Non-pigmented ciliary epithelial cell (primary cell): Measurements from ENCODE around the gene RAB3GAP2.
"Not testable (repeated sequence)": the region's sequence is repeated elsewhere in the genome, so short reads cannot be mapped to it uniquely, and the experiment has no call there.

Experiments
- DNase-seq: peaks from one replicate; pipeline ENCODE4 v3.0.0-alpha.2; 2010; ENCODE audit warnings: low read depth

RAB3GAP2 gene

DNA sequence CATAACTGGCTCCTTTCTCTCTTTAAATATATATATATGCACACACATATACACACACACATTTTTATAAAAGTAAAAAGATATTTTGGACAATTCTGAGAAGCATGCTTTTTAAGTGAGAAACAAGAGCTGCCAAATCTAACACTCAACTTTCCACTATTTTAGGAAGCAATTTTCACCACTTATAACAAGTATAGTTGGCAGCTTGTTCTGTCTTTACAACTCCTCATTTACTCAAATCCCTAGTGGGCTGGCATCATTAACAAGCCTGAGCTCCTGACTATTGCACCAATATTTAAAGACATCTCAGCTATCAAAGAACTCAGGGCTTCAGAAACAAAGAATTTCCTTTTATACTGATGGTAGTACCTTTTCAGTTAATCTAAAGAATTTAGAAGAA is 76.6 kb downstream of the RAB3GAP2 start:
- DNase-seq, result no peak

DNA sequence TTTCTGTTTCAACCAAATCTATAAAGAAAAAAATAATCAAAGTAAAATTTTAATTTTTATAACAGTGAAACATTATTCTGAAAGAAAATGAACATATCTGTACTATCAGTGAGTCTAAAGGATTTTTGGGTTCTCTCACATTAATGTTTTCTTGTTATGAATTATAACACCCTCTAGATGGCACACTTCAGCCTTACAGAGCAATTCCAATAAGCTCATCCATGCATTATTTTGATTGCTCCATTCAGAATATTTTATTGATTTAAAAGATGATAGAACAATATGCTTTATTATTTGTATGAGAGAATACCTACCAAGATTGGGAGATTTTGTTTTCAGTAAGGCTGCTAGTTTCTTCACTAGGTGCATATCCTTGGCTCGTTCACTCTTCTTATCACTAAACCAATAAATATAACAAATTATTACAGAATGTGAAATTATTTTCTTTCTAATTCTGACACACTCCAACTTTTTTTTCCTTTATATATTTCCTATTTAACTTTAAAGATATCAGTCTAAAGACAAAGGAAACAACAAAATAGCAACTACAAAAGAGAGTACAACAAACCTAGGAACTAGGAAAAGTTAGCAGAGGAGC is 82.4 kb downstream of the RAB3GAP2 start:
- no peak for DNase-seq

GRCh38 chr1:220188538-220188937 is 83.7 kb downstream of the RAB3GAP2 start:
- DNase-seq, result no peak

GRCh38 chr1:220186752-220187151 is 85.5 kb downstream of the RAB3GAP2 start:
- DNase-seq, result no peak

DNA sequence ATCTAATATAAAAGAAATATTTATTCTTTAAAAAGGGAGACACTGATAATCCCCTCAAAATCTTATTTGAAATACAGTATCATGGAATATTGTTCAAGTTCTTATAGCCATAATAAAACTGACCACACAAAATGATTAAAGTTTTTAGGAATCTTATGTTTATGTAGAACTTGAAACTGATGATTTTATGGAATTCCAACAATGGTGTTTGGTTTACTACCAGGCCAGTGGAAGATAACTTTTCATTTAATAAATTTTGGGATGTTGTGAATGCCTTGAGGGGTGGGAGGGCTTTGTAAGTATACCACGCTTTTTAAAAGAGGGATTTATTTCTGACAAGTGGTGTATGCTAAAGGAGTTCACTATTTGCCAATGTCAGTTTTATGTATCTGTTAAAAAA is 87.7 kb downstream of the RAB3GAP2 start:
- DNase-seq, result no peak

- DNase-seq, result no peak
Measured at GRCh38 chr1:220182656-220183055, 89.6 kb downstream of the RAB3GAP2 start.

DNA sequence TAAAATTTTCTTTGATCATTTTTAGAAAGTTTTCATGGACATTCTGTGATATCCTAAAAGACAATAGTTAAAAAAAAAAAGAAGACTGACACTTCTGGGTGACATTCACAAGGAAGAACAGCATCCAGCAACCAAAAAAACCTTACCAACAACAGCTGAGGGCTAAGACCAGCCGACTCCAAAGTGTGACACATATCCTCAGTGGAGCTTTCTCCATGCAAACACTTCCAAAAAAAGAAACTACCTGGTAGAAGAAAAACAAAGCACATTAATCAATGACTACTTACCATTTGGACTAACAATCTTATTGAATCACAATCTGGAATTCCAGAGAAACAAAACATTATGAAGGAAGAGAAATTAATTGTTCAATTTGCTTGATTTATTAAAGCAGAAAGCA is 90.1 kb downstream of the RAB3GAP2 start:
- no peak for DNase-seq

DNA sequence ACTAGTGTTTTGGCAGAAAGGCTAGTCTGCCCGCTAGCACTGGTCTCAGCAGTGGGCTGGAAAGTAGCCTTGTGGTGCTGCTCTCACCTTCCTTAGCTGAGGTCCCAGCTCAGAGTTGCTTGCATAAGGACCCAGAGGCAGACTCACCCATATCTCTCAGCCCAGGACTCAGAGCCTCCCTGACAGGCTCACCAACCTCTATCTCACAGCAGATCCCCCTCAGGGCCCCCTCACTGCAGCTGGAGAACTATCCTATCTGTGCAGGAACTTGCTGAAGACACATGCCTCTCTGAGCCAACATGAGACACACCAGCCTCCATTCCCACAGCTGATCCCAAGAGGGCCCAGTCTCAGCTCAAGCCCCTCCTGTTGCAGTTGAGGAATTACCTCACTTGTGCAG is 95.7 kb downstream of the RAB3GAP2 start:
- DNase-seq, result no peak

GRCh38 chr1:220170836-220171526 is 101.3 kb downstream of the RAB3GAP2 start:
- no peak for DNase-seq

DNA sequence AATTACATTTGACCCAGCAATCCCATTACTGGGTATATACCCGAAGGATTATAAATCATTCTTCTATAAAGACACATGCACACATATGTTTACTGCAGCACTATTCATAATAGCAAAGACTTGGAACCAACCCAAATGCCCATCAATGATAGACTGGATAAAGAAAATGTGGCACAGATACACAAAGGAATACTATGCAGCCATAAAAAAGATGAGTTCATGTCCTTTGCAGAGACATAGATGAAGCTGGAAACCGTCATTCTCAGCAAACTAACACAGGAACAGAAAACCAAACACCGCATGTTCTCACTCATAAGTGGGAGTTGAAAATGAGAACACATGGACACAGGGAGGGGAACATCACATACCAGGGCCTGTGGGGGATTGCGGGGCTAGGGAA is 102.4 kb downstream of the RAB3GAP2 start:
- not testable (repeated sequence) for DNase-seq

- DNase-seq, result no peak
Measured at GRCh38 chr1:220166853-220167252, 105.4 kb downstream of the RAB3GAP2 start.

DNA sequence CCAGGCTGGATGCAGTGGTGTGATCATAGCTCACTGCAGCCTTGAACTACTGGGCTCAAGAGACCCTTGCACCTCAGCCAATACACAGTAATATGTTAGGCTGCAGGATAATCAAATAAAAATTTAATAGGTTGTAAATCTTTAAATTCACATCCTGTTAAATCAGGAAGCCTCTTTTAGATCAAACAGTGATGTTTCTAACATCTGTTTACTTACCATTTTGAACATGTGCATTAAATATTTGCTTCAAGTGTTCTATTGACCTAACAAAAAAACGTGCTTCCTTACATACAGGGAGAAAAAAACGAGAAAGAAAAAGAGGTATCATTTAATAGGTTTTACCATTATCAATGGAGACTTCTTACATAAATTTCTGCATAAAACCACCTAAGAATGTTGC is 107.7 kb downstream of the RAB3GAP2 start:
- no peak for DNase-seq

- no peak for DNase-seq
Measured at GRCh38 chr1:220164116-220164515, 108.1 kb downstream of the RAB3GAP2 start.

DNA sequence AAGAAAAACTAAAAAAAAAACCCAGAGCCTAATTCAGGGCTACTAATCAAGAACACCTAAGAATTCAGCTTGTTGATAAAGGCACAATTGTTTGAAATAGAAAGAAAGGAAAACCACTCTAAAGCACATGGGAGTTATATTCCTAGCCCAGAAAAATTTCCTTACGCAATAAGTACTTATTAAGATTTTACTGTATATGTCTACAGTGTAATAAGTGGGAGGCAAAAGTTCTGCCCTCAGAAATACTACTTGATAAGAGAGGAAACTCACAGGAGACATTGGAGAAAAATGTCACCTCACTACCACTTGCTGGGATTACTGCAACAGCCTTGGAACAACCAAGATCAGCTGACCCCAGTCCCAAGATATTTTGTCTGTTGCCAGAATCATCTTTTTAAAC is 112.2 kb downstream of the RAB3GAP2 start:
- DNase-seq, result no peak

GRCh38 chr1:220159041-220159440 is 113.2 kb downstream of the RAB3GAP2 start:
- DNase-seq, result no peak

DNA sequence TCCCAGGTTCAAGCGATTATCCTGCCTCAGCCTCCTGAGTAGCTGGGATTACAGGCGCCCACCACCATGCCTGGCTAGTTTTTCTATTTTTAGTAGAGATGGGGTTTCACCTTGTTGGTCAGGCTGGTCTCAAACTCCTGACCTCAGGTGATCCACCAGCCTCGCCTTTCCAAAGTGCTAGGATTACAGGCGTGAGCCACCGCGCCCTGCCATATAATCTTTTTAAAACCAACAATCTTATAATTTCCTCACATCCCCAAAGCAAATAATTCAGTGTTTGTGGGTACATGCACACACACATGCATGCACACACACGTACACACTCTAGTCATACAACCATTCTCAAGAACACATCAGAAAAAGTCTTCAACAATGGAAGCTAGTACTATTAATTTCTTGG is 113.7 kb downstream of the RAB3GAP2 start:
- not testable (repeated sequence) for DNase-seq

DNA sequence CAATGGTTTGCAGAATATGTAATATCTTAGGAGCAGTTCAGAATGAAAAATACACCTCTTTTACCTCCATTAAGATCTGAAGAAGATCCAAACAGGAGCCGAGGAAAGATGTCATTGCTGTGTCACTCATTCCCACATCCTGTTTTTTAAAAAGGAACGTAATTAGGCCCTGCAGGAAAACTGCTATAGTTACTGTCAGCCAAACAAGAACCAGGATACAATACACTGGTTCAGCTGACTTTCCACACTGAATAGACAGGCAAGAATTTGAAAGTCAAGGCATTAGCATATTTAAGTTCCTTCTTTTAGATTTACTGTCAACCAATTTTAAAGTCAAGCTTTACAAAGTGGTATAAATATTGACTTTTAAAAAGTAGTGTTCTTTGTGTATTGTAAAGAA is 114.5 kb downstream of the RAB3GAP2 start:
- DNase-seq, result no peak

DNA sequence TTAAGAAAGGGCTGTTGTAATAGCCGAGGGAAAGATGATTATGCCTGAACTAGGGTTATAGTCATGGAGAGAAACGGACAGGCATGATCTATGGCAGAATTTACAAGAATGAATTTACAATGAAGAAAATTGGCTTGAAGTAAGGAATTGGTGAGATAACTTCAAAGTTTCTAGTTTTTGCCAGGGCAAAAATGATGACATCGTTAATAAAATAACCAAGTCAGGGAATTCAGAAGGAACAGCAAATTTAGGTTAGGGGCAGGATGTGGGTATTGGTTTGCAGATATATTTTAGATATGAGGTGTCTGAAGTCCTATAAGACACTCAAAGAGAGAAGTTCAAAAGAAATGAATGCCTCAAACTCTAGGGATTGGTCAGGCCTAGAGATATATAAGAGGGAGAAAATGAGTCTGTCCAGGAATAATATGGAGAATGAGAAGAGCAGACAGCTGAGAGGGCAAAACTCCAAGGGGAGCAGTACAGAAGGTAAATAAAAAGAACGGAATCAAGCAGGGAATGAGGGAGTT is 115.6 kb downstream of the RAB3GAP2 start:
- DNase-seq, result no peak

GRCh38 chr1:220153147-220153546 is 119.1 kb downstream of the RAB3GAP2 start:
- DNase-seq, result no peak

DNA sequence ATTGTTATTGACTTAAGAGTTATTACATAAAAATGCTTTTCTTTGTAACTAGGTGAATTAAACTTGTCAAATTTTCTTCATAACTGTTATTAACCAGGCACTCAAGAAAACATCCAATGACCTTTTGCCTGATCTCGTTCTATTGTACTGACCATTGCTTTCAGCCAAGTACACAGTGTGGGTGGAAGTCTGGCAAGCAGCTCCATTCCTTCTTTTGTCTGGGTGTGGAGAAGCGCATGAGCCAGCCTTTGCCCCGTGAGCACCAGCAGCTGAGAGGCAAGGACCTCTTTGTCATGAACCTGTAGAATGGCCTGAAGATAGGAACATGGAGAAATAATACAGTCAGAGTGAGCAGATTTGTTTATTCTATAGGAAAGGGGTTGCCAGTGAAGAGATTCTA is 120.8 kb downstream of the RAB3GAP2 start:
- peak; percentile 17 for DNase-seq

DNA sequence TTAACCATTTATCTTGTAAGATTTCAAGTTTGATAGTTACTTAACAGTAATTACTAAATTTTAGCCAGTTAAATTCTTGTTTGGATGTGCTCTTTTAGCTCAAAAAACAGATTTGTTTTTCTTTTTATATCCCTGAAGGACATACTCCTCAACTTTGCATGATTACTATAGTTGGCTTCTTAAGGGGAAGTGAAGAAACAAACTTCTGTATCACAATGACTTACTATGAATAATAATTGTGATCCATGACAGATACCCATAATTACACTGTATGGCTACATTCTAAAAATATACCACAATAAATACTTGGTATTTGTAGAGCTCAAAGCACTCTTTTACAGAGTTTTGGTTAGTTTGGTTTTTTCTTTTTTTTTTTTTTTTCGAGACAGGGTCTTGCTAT is 122.5 kb downstream of the RAB3GAP2 start:
- no peak for DNase-seq

GRCh38 chr1:220144051-220144450 is 128.2 kb downstream of the RAB3GAP2 start:
- no peak for DNase-seq

DNA sequence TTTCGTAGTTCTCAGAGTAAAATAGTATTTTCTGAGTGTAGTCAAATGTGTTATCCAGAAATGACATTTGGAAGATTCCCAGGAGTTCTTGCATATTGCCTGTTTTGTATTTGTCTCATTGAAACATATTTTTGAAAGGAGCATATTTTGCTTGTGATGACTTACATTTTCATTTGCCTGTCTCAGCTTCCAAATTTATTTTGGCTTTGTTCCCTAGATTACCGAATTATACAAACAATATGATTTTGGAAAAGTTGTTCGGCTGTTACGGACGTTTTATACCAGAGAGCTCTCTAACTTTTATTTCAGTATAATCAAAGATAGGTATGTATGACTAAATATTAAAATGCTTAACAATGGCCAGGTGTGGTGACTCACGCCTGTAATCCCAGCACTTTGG is 132.3 kb downstream of the RAB3GAP2 start:
- DNase-seq, result no peak
